Measurements from ENCODE around the gene NSRP1.

DNA sequence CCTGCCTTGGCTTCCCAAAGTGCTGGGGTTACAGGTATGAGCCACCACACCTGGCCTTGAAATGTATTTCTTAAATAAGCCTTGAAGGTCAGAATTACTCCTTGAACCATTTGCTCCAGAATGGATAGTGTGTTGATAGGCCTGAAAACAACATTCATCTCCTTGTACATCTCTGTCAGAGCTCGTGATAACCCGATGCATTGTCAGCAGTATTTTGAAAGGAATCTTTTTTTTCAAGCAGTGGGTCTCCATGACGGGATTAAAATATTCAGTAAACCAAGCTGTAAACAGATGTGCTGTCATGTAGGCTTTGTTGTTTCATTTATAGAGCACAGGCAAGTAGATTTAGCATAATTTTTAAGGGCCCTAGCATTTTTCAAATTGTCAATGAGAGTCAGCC lies 16.6 kb downstream of the NSRP1 start:
- TF ChIP-seq POLR2AphosphoS5 (IDR thresholded peaks at IDR 0.05) (no peak), POLR2A (IDR thresholded peaks at IDR 0.05) (no peak)
- TF ChIP-seq, protein P1, sequence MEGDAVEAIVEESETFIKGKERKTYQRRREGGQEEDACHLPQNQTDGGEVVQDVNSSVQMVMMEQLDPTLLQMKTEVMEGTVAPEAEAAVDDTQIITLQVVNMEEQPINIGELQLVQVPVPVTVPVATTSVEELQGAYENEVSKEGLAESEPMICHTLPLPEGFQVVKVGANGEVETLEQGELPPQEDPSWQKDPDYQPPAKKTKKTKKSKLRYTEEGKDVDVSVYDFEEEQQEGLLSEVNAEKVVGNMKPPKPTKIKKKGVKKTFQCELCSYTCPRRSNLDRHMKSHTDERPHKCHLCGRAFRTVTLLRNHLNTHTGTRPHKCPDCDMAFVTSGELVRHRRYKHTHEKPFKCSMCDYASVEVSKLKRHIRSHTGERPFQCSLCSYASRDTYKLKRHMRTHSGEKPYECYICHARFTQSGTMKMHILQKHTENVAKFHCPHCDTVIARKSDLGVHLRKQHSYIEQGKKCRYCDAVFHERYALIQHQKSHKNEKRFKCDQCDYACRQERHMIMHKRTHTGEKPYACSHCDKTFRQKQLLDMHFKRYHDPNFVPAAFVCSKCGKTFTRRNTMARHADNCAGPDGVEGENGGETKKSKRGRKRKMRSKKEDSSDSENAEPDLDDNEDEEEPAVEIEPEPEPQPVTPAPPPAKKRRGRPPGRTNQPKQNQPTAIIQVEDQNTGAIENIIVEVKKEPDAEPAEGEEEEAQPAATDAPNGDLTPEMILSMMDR (IDR thresholded peaks at IDR 0.05 in 8 of 11, conservative IDR thresholded peaks at IDR 0.05 in 3 of 11) = no peak
